HCT116 (cell line): ENCODE data around the gene RAB5IF. TPM values are rescaled to one million over a fixed set of nuclear protein-coding genes. Genes with fewer than 3 reads are reported as not detected.

Source experiments
- ATAC-seq: fragments of 200-7000 bp; cut with Tn5 transposase; 2 replicates; pipeline ENCODE4 v1.9.1; 2020; ENCODE audit warnings: mild to moderate bottlenecking, moderate library complexity
- BruUV-seq: library from RNA; stranded (reverse); fragments of 400-500 nt; replicated peaks from 2 replicates; lab custom pipeline; 2021; lab: Mats Ljungman, UMichigan
- CTCF ChIA-PET: fragments of 300-600 bp; sonication (Branson Sonifier 250); formaldehyde crosslinking; loops from one replicate; lab custom pipeline; 2021; ENCODE audit warnings: antibody characterized with exemption; lab: Charles Lee
- POLR2A ChIA-PET: fragments of 300-600, 350-600 bp; sonication (Branson Sonifier 250); formaldehyde crosslinking; loops from one replicate; lab custom pipeline; 2021; ENCODE audit warnings: antibody characterized with exemption; lab: Charles Lee
- RAD21 ChIA-PET, 2 experiments: fragments of 300-600 bp; sonication (Branson Sonifier 250); formaldehyde crosslinking; loops; one replicate each; lab custom pipeline; 2023; ENCODE audit warnings: low total read pairs in 2 of 2; ENCODE audit not compliant: uncharacterized antibody in 2 of 2, unreplicated experiment in 2 of 2, low non-redundant PET in 1 of 2; lab: Charles Lee
- DNase-seq: peaks from one replicate; pipeline ENCODE4 v3.0.0-alpha.2; 2010; ENCODE audit warnings: low read depth, low spot score
- H2AFZ ChIP-seq: fragments of 200-600 bp; shearing (Covaris generic), sonication (generic); 2 replicates; pipeline ENCODE4 v1.6.1; 2017; ENCODE audit warnings: low read depth, mixed run types, mixed read lengths, antibody characterized with exemption, low read length; ENCODE audit not compliant: poor library complexity, severe bottlenecking
- H3K27ac ChIP-seq: 2 replicates; pipeline ENCODE4 v1.5.1; 2012; ENCODE audit warnings: low read depth, low read length
- H3K27me3 ChIP-seq: fragments of 200-600 bp; sonication (generic); 2 replicates; pipeline ENCODE4 v1.6.1; 2016; ENCODE audit warnings: mixed run types, low read length, mixed read lengths; ENCODE audit not compliant: insufficient read depth
- H3K36me3 ChIP-seq, 2 experiments: fragments of 200-500 bp in 1 of 2; fragments of 200-600 bp in 1 of 2; sonication (Bioruptor generic) in 1 of 2; sonication (generic) in 1 of 2; 2 replicates each; pipeline versions ENCODE4 v1.5.1 to v1.6.1; 2014 to 2016; ENCODE audit warnings: low read length in 2 of 2, inconsistent platforms in 1 of 2, mixed read lengths in 1 of 2, mixed run types in 1 of 2; ENCODE audit not compliant: insufficient read depth in 2 of 2, control insufficient read depth in 1 of 2
- H3K4me1 ChIP-seq, 2 experiments: fragments of 200-600 bp in 1 of 2; sonication (generic) in 1 of 2; 2 replicates each; pipeline versions ENCODE4 v1.5.1 to v1.6.1; 2012 to 2017; ENCODE audit warnings: low read length in 2 of 2, inconsistent platforms in 1 of 2, mild to moderate bottlenecking in 1 of 2, mixed read lengths in 1 of 2, mixed run types in 1 of 2, moderate library complexity in 1 of 2; ENCODE audit not compliant: insufficient read depth in 2 of 2, control insufficient read depth in 1 of 2
- H3K4me2 ChIP-seq: fragments of 200-600 bp; sonication (generic); 2 replicates; pipeline ENCODE4 v1.6.1; 2017; ENCODE audit warnings: mixed run types, low read length, mixed read lengths
- H3K4me3 ChIP-seq, 2 experiments: fragments of 200-600 bp in 1 of 2; sonication (generic) in 1 of 2; replicated peaks in 1 of 2; 2 replicates each; pipeline ENCODE4 v1.5.1; 2011 to 2016; ENCODE audit warnings: low read length in 2 of 2, control low read depth in 1 of 2, low read depth in 1 of 2, mild to moderate bottlenecking in 1 of 2, mixed read lengths in 1 of 2, mixed run types in 1 of 2
- H3K79me2 ChIP-seq: fragments of 200-600 bp; sonication (generic); 2 replicates; pipeline ENCODE4 v1.6.1; 2017; ENCODE audit warnings: mild to moderate bottlenecking, mixed run types, low read length, moderate library complexity, mixed read lengths; ENCODE audit not compliant: insufficient read depth
- H3K9ac ChIP-seq: fragments of 200-600 bp; sonication (generic); 2 replicates; pipeline ENCODE4 v1.6.1; 2016; ENCODE audit warnings: low read length, mixed read lengths
- H3K9me2 ChIP-seq: fragments of 200-600 bp; sonication (generic), shearing (Covaris generic); 2 replicates; pipeline ENCODE4 v1.6.1; 2017; ENCODE audit warnings: mixed run types, mild to moderate bottlenecking, moderate library complexity; ENCODE audit not compliant: insufficient read depth
- H3K9me3 ChIP-seq, 2 experiments: fragments of 200-500 bp in 1 of 2; fragments of 200-600 bp in 1 of 2; sonication (Bioruptor generic) in 1 of 2; sonication (generic) in 1 of 2; 2 replicates each; pipeline ENCODE4 v1.6.1; 2014 to 2017; ENCODE audit warnings: low read length in 2 of 2, mixed read lengths in 2 of 2, inconsistent platforms in 1 of 2, low read depth in 1 of 2, mild to moderate bottlenecking in 1 of 2, mixed run types in 1 of 2, moderate library complexity in 1 of 2; ENCODE audit not compliant: control insufficient read depth in 1 of 2, insufficient read depth in 1 of 2
- H4K20me1 ChIP-seq: fragments of 200-600 bp; sonication (generic), shearing (Covaris generic); 2 replicates; pipeline ENCODE4 v1.6.1; 2017; ENCODE audit warnings: mixed run types, mild to moderate bottlenecking, moderate library complexity; ENCODE audit not compliant: insufficient read depth
- ELF1 ChIP-seq: IDR thresholded peaks from 2 replicates; pipeline ENCODE4 v1.6.1; 2012; ENCODE audit warnings: low read depth, borderline replicate concordance
- TCF7L2 ChIP-seq: IDR thresholded peaks from 2 replicates; pipeline ENCODE4 v1.7.0; 2011; ENCODE audit warnings: borderline replicate concordance, inconsistent platforms; ENCODE audit not compliant: insufficient read depth, insufficient read length; ENCODE audit errors: extremely low read depth
- ZBTB33 ChIP-seq: IDR thresholded peaks from 2 replicates; pipeline ENCODE4 v1.6.1; 2011; ENCODE audit warnings: mild to moderate bottlenecking, low read length, moderate library complexity; ENCODE audit not compliant: insufficient replicate concordance; ENCODE audit errors: extremely low read depth
- intact Hi-C: fragments of 100-400 bp; cut with micrococcal nuclease; formaldehyde crosslinking; loops from 2 replicates; pipeline ENCODE4 v1.10.0; 2022
- total RNA-seq: library from RNA; stranded (reverse); gene quantifications from one replicate; pipeline ENCODE4 v1.2.1, GENCODE V29; 2021; ENCODE audit not compliant: unreplicated experiment

RAB5IF gene
- total RNA-seq, 1 experiment from 2014 or later: 82.9 TPM

GRCh38 chr20:36599912-36600345 is 5.7 kb upstream of the RAB5IF start:
- no peaks in the 10 kb centered on the region for H3K36me3 ChIP-seq
- H3K9me2 ChIP-seq: no peaks in the 10 kb centered on the region
- RAD21 ChIA-PET: no interaction called here
- H2AFZ ChIP-seq: no peak overlapping the region
- POLR2A ChIA-PET: no interaction called here
- H3K4me3 ChIP-seq: no peak overlapping the region
- CTCF ChIA-PET: no interaction called here
- peaks cover 4 to 8% of the 10 kb centered on the region in 2 experiments; a peak in 2 of 4 replicates for H3K4me1 ChIP-seq
- H3K27me3 ChIP-seq: no peaks in the 10 kb centered on the region
- TF ChIP-seq ELF1: no peak
- H3K9me3 ChIP-seq: no peaks in the 10 kb centered on the region
- H4K20me1 ChIP-seq: no peaks in the 10 kb centered on the region
- no peak overlapping the region for H3K4me2 ChIP-seq
- BruUV-seq: no TSS peak
- H3K27ac ChIP-seq: no peak overlapping the region
- intact Hi-C loops: loop anchor here (10.0 kb wide), 1 partner anchor 125 kb away; no protein-coding TSS in a partner anchor
- no peaks in the 10 kb centered on the region for H3K79me2 ChIP-seq
- no peak for DNase-seq
- ATAC-seq: no peak
- H3K9ac ChIP-seq: no peak overlapping the region

- ChIA-PET RAD21 (no interaction called here), POLR2A (no interaction called here), CTCF (interaction anchor here (0.7 kb wide), 1 partner anchor 696 kb away, joined by 3 read pairs; no protein-coding TSS in a partner anchor)
- ATAC-seq (no peak), DNase-seq (no peak)
- Histone ChIP-seq H3K4me2 (no peak overlapping the region), H3K9ac (no peak overlapping the region), H3K4me3 (no peak overlapping the region), H4K20me1 (no peaks in the 10 kb centered on the region), H3K9me3 (no peaks in the 10 kb centered on the region), H3K27ac (no peak overlapping the region), H2AFZ (no peak overlapping the region), H3K9me2 (no peaks in the 10 kb centered on the region), H3K79me2 (peaks cover 10% of the 10 kb centered on the region), H3K27me3 (no peaks in the 10 kb centered on the region), H3K36me3 (no peaks in the 10 kb centered on the region), H3K4me1 (peaks cover 7 to 12% of the 10 kb centered on the region in 2 experiments; a peak in 2 of 4 replicates)
- intact Hi-C loops: loop anchor here (10.0 kb wide), 1 partner anchor 127 kb away; no protein-coding TSS in a partner anchor
- TF ChIP-seq ZBTB33 (no peak), TCF7L2 (no peak)
- BruUV-seq: no TSS peak
These were observed 4.0 kb upstream of the RAB5IF start for GRCh38 chr20:36601540-36601939.
